ENCODE measurements around the gene FBXL7.

The FBXL7 gene

DNA sequence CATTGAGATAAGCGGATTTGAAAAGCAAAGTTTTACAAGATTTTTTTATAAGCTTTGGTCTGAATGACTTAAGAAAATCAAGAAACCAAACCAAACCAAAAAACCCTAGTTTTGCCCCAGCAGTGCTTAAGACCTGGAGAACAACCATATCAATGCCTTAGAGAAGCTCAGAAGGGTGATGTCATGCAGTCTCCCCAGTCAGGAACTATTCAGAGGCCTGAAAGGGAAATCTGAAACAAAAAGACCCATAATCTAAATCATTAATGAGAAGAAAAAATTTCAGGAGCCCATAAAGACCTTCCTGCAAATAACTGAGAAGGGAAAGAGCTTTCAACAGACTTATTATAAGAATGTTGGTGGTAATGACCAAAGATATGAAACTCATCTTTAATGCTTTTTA is 399.5 kb downstream of the FBXL7 start:
- ChIA-PET POLR2A (no interaction called here), CTCF (no interaction called here)
- TF ChIP-seq, protein P1, sequence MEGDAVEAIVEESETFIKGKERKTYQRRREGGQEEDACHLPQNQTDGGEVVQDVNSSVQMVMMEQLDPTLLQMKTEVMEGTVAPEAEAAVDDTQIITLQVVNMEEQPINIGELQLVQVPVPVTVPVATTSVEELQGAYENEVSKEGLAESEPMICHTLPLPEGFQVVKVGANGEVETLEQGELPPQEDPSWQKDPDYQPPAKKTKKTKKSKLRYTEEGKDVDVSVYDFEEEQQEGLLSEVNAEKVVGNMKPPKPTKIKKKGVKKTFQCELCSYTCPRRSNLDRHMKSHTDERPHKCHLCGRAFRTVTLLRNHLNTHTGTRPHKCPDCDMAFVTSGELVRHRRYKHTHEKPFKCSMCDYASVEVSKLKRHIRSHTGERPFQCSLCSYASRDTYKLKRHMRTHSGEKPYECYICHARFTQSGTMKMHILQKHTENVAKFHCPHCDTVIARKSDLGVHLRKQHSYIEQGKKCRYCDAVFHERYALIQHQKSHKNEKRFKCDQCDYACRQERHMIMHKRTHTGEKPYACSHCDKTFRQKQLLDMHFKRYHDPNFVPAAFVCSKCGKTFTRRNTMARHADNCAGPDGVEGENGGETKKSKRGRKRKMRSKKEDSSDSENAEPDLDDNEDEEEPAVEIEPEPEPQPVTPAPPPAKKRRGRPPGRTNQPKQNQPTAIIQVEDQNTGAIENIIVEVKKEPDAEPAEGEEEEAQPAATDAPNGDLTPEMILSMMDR (IDR thresholded peaks at IDR 0.05; ENCODE audit: insufficient read depth, low read length, missing control alignments), result no peak

DNA sequence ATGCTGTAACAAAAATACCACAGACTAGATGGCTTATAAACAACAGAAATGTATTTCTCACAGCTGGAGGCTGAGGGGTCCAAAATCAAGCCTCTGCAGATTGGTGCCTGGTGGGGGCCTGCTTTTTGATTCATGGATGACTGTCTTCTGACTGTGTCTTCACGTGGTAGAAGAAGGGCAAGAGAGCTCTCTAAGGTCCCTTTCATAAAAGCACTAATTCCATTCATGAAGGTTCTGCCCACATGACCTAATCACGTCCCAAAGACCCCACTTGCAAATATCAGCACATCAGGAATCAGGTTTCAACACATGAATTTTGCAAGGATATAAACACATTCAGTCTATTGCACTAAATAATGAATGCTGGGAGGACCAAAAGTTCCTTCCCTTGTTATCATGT is 401.2 kb downstream of the FBXL7 start:
- DNase-seq (ENCODE audit: low read depth, low spot score), result no peak
- TF ChIP-seq, protein P1 (IDR thresholded peaks at IDR 0.05; ENCODE audit: insufficient read depth, low read length, missing control alignments), result no peak
- H3K4me3 ChIP-seq (ENCODE audit: low read depth, low read length), result no peak overlapping the region
- ChIA-PET CTCF (interaction anchor here (1.8 kb wide), 1 partner anchor 12 kb away, joined by 4 read pairs; no protein-coding TSS in a partner anchor), POLR2A (no interaction called here)

More for the DNA sequence above, 399.5 kb downstream of the FBXL7 start:
- no peak overlapping the region for H3K4me3 ChIP-seq (ENCODE audit: low read depth, low read length)
- DNase-seq (ENCODE audit: low read depth, low spot score), result no peak

DNA sequence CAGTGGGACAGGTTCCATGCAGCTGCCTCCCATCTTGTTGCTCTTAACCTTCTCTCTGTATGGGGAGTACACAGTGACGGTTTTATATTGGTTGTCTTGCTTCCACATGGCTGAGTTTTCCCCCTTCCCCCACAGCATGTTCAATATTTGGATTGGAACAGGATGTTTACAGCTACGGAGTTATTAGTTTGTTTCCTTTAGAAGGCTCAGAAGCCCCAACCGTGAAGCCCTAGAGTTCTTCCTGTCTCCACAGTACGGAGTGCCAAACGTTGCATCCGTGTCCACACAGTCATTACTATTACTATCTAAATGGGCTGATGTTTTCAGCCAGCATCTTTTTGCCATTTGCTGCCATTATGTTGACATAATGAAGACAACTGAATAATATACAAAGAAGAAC is 402.1 kb downstream of the FBXL7 start:
- ChIA-PET POLR2A (no interaction called here), CTCF (no interaction called here)
- H3K4me3 ChIP-seq (ENCODE audit: low read depth, low read length), result no peak overlapping the region
- no peak for DNase-seq (ENCODE audit: low read depth, low spot score)
- TF ChIP-seq, protein P1 (IDR thresholded peaks at IDR 0.05; ENCODE audit: insufficient read depth, low read length, missing control alignments), result no peak

DNA sequence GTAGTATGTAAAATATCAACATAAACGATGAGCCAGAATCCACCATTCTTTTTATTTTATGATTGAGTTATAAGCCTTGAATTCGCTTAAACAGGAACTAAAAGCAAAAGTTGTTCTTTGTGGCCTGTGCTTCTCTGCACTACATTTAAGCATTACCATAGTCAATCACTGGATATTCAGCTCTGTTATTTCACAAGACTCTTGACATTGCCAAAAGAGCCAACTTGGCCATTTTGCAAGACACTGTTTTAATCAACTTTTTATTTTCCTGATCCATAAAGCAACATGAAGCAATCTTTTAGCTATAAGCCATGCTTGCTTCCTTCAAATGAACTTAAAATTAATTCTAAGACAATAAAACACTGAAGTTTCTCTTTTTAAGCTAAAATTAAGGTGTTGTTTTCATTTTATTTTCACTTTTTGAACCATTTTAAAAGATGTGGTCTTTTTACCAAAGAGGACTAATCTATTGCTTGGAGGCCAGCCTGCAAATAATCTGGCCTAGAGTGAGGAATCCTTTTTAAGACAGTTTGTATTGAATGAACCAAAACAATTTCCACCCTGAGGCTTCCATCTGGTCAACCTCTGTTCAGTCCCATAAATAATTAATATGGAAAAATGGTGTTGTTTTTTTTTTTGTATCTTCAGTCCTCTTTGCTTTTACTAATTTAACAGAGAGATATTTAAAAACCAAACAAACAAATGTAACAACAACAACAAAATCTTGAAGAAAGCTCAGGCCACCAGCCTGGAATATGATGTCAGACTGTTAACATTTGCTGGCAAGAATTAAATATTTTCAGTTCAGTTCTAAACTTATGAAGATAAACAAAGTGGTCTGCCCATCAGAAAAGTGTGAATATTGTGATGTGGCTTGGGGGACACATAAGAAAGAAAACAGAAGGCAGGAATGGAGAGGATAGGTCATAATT is 405.2 kb downstream of the FBXL7 start:
- TF ChIP-seq, protein P1 (IDR thresholded peaks at IDR 0.05; ENCODE audit: insufficient read depth, low read length, missing control alignments), result no peak
- ChIA-PET CTCF (interaction anchor here (1.6 kb wide), 1 partner anchor 9 kb away, joined by 3 read pairs; no protein-coding TSS in a partner anchor), POLR2A (no interaction called here)
- H3K4me3 ChIP-seq (ENCODE audit: low read depth, low read length), result no peak overlapping the region
- DNase-seq (ENCODE audit: low read depth, low spot score), result no peak

DNA sequence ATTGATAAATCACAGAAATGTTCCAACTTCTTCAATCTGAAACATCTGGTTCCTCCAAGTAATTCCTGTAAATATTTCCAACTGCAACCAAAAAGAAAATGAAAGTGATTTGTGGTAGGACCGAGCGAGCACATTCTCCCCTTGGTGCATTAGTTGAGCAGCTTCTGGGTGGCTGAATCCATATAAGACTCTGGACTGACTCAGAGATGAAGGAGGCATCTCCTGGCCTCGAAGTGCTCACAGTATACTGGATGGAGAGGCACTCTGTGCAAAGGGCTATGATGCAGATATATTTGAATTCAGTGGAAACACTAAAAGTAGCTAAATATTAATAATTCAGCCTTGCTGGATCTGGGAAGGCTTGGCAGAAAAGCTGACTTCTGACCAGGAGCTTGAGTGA is 414.7 kb downstream of the FBXL7 start:
- H3K4me3 ChIP-seq (ENCODE audit: low read depth, low read length), result peak overlapping the region; percentile 15; the same call in 1 of the 2 replicates
- DNase-seq (ENCODE audit: low read depth, low spot score), result no peak
- ChIA-PET POLR2A (no interaction called here), CTCF (no interaction called here)
- TF ChIP-seq, protein P1 (IDR thresholded peaks at IDR 0.05; ENCODE audit: insufficient read depth, low read length, missing control alignments), result no peak

DNA sequence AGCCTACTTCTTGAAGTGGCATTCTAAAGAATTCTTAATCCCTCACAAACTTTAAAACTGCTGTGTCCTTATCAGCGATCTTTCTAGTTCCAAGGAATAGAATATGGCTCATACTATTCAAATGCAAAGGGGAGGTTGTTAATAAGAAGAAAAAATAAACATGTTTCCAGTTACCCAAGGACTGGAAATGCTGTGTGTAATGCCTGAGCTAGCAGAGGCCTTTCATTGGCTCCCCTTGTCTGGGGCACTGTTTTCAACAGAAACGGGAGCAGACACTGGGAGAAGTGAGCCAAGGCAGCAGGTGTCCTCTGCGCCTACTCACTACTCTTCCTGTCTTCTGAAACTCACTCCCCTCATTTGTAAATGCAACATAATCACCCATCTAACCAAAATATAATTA is 426.6 kb downstream of the FBXL7 start:
- H3K4me3 ChIP-seq (ENCODE audit: low read depth, low read length), result no peak overlapping the region
- ChIA-PET POLR2A (no interaction called here), CTCF (no interaction called here)
- TF ChIP-seq, protein P1 (IDR thresholded peaks at IDR 0.05; ENCODE audit: insufficient read depth, low read length, missing control alignments), result no peak
- DNase-seq (ENCODE audit: low read depth, low spot score), result no peak
